Activated B cell treated with CpG ODN at 0.5 μM for 24 hours (primary cell): ENCODE measurements around the gene KRT33A. TPM values are rescaled to one million over a fixed set of nuclear protein-coding genes. Genes with fewer than 3 reads are reported as not detected.
A peak's percentile ranks its signal among the peaks of the same experiment; 100 is the strongest.

Experiments
- ATAC-seq: fragments of 200-7000 bp; cut with Tn5 transposase; one replicate; pipeline ENCODE4 v1.10.0; 2021; ENCODE audit warnings: low read depth, mild to moderate bottlenecking, moderate library complexity
- CTCF ChIA-PET: fragments of 350-600 bp; sonication (Branson Sonifier 250); formaldehyde crosslinking; loops from one replicate; lab custom pipeline; 2021; ENCODE audit warnings: antibody characterized with exemption; lab: Charles Lee
- POLR2A ChIA-PET: fragments of 350-600 bp; sonication (Branson Sonifier 250); formaldehyde crosslinking; loops from one replicate; lab custom pipeline; 2021; ENCODE audit warnings: antibody characterized with exemption; lab: Charles Lee
- DNase-seq: peaks from one replicate; pipeline ENCODE4 v3.0.0; 2022
- H3K27ac Mint-ChIP-seq: one replicate; pipeline ENCODE4 v1.8.0; 2020; ENCODE audit warnings: mixed read lengths
- H3K27me3 Mint-ChIP-seq: one replicate; pipeline ENCODE4 v1.8.0; 2021; ENCODE audit warnings: mixed read lengths
- H3K36me3 Mint-ChIP-seq: one replicate; pipeline ENCODE4 v1.8.0; 2021; ENCODE audit warnings: low read depth, mixed read lengths
- H3K4me1 Mint-ChIP-seq: one replicate; pipeline ENCODE4 v1.8.0; 2021; ENCODE audit warnings: mixed read lengths
- H3K4me3 Mint-ChIP-seq: one replicate; pipeline ENCODE4 v1.8.0; 2020; ENCODE audit warnings: mild to moderate bottlenecking, mixed read lengths
- H3K9me3 Mint-ChIP-seq: one replicate; pipeline ENCODE4 v1.8.0; 2020; ENCODE audit warnings: mixed read lengths
- CTCF ChIP-seq: fragments of 200-600 bp; IDR thresholded peaks from one replicate; pipeline ENCODE4 v1.8.0; 2022; ENCODE audit warnings: antibody characterized with exemption, mild to moderate bottlenecking
- intact Hi-C: fragments of 100-400 bp; cut with micrococcal nuclease; formaldehyde crosslinking; loops from one replicate; pipeline ENCODE4 v1.15.1; 2024
- total RNA-seq: library from RNA; stranded (reverse); gene quantifications from 2 replicates; pipeline ENCODE4 v1.2.3, GENCODE V29; 2022

The KRT33A gene
- total RNA-seq, 1 donor from 2014 or later: not detected

GRCh38 chr17:41329279-41329948 is 21.2 kb downstream of the KRT33A start:
- DNase-seq (no peak), ATAC-seq (peak; percentile 47)

GRCh38 chr17:41328207-41328606 is 22.4 kb downstream of the KRT33A start:
- TF ChIP-seq CTCF: no peak
- no peaks in the 10 kb centered on the region for H3K4me1 Mint-ChIP-seq
- no peaks in the 10 kb centered on the region for H3K27me3 Mint-ChIP-seq
- intact Hi-C loops: no loop called here
- ChIA-PET CTCF (no interaction called here), POLR2A (no interaction called here)
- no peak for ATAC-seq
- H3K27ac Mint-ChIP-seq: no peak overlapping the region
- no peak overlapping the region for H3K4me3 Mint-ChIP-seq
- DNase-seq: no peak
- no peaks in the 10 kb centered on the region for H3K9me3 Mint-ChIP-seq
- H3K36me3 Mint-ChIP-seq: no peaks in the 10 kb centered on the region

More at GRCh38 chr17:41329279-41329948, 21.2 kb downstream of the KRT33A start:
- Mint-ChIP-seq H3K36me3 (no peaks in the 10 kb centered on the region), H3K4me3 (no peak overlapping the region), H3K27ac (no peak overlapping the region), H3K9me3 (no peaks in the 10 kb centered on the region), H3K4me1 (peaks cover 6% of the 10 kb centered on the region), H3K27me3 (no peaks in the 10 kb centered on the region)
- intact Hi-C loops: loop anchor here (1.0 kb wide), 2 partner anchors 420 to 526 kb away; no protein-coding TSS in a partner anchor
- ChIA-PET CTCF (no interaction called here), POLR2A (no interaction called here)
- no peak for TF ChIP-seq CTCF

- Mint-ChIP-seq H3K27ac (no peak overlapping the region), H3K9me3 (no peaks in the 10 kb centered on the region), H3K4me3 (no peak overlapping the region), H3K27me3 (no peaks in the 10 kb centered on the region), H3K4me1 (no peaks in the 10 kb centered on the region), H3K36me3 (no peaks in the 10 kb centered on the region)
- TF ChIP-seq CTCF: no peak
- no peak for DNase-seq
- intact Hi-C loops: no loop called here
- CTCF ChIA-PET: no interaction called here
- ATAC-seq: no peak
- POLR2A ChIA-PET: no interaction called here
These were observed 23.1 kb downstream of the KRT33A start for GRCh38 chr17:41327411-41328120.

- no peak overlapping the region for H3K27ac Mint-ChIP-seq
- no peaks in the 10 kb centered on the region for H3K27me3 Mint-ChIP-seq
- H3K36me3 Mint-ChIP-seq: no peaks in the 10 kb centered on the region
- H3K4me1 Mint-ChIP-seq: no peaks in the 10 kb centered on the region
- ChIA-PET POLR2A (no interaction called here), CTCF (no interaction called here)
- H3K9me3 Mint-ChIP-seq: no peaks in the 10 kb centered on the region
- intact Hi-C loops: no loop called here
- no peak for ATAC-seq
- DNase-seq: no peak
- TF ChIP-seq CTCF: no peak
- H3K4me3 Mint-ChIP-seq: no peak overlapping the region
These were observed 24.2 kb downstream of the KRT33A start for GRCh38 chr17:41326173-41327145.
